Ramos (cell line): ENCODE data around the gene MEST.
"Not testable (repeated sequence)": the region's sequence is repeated elsewhere in the genome, so short reads cannot be mapped to it uniquely, and the experiment has no call there.

Source experiments
- in situ Hi-C: fragments of 300-500 bp; cut with MboI; formaldehyde crosslinking; loops from one replicate; pipeline ENCODE4 v1.14.3; 2022; ENCODE audit warnings: low sequenced_read_pairs; ENCODE audit not compliant: unreplicated experiment

Gene MEST

GRCh38 chr7:130521258-130521951 is 29.5 kb downstream of the MEST start:
- in situ Hi-C loops, result no loop called here

- in situ Hi-C loops, result not testable (repeated sequence)
Observed at GRCh38 chr7:130523519-130524125, 31.7 kb downstream of the MEST start.

GRCh38 chr7:130524628-130525027 is 32.7 kb downstream of the MEST start:
- in situ Hi-C loops, result no loop called here

GRCh38 chr7:130527752-130528355 is 36.0 kb downstream of the MEST start:
- in situ Hi-C loops, result not testable (repeated sequence)

- in situ Hi-C loops, result no loop called here
Observed at GRCh38 chr7:130529417-130529816, 37.5 kb downstream of the MEST start.

DNA sequence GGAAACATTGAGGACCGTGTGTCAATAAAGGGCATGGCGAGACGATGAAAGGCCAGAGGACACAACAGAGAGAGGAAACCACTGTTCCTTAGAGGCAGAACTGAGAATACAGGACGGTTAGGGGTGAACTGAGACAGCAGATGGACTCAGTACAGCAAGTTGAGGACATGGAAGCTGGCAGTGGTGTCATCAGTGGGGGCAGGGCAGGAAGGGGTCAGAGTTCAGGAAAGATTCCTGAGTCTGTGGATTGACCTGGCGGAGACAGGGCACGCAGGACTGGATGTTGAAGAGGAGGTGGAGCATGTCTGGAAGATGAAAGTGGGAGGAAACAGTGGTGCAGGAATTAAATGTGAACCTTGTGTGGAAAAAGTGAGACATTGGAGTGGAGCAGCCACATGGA is 46.0 kb downstream of the MEST start:
- in situ Hi-C loops, result not testable (repeated sequence)

DNA sequence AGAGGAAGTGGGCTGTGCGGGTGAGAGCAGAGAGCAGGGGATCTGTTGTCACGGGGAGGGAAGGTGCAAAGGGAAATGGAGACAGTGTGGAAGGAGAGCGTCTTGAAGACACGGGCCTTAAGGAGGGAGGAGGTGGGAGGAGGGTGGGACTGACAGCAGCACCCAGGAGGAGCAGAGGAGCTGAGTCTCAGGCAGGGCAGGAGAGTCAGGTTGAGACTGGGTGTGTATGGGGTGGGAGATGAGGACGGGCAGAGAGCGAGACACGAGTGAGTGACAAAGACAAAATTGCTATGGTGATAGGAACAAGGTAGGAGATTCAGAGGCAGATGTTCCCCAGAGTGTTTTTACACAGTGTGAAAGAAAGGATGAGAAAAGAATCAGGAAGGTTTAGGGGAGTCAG is 49.4 kb downstream of the MEST start:
- in situ Hi-C loops, result not testable (repeated sequence)

DNA sequence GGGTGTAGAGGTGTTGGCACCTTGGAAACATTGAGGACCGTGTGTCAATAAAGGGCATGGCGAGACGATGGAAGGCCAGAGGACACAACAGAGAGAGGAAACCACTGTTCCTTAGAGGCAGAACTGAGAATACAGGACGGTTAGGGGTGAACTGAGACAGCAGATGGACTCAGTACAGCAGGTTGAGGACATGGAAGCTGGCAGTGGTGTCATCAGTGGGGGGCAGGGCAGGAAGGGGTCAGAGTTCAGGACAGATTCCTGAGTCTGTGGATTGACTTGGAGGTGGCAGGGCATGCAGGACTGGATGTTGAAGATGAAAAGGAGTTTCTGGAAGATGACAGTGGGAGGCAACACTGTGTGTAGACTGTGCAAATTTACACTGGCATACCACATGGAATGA is 50.4 kb downstream of the MEST start:
- in situ Hi-C loops, result not testable (repeated sequence)

DNA sequence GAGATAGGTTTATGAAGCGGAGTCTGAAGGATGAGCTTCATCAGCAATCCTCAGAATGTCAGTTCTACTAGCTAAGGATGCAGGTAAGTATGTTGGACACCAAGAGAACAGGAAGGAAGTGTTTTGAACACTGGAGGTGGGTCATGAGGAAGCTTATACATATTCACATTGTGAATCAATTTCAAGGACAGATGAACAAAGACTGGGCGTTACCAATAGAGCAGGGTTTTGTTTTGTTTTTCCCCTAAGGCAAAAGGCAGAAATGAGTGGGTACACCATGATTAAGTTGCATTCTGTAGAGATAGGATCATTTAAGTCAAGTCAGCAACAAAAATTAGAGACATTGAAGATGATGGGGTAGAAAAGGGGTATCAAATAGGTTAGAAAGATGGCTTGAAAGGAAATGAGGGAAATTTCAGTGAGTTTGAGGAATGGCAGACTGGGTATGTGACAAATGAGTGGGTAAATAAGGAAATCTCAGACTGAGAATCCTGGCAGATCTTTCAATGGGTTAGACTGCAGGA is 51.7 kb downstream of the MEST start:
- in situ Hi-C loops, result no loop called here

GRCh38 chr7:130544356-130544755 is 52.5 kb downstream of the MEST start:
- in situ Hi-C loops, result no loop called here

GRCh38 chr7:130553398-130554029 is 61.6 kb downstream of the MEST start:
- in situ Hi-C loops, result no loop called here

DNA sequence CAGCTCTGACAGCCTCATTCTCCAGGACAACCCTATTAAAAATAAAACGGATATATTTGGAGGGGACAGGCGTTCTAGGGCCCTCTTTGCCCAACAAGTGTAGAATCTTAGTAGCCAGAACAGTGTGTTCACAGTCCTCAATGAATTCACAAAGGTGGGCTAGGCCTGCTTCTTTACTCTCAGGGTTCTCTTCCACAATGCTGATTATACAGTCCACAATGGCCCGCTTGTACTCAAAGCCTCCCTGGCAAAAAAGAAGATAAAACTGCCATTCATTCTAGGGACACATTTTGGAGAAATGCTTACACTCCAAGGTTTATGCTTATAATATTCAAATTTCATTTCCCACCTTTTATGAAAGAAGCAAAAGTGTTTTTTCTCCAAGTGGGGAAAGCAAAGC is 62.6 kb downstream of the MEST start:
- in situ Hi-C loops, result no loop called here
